ENCODE data around the gene SAP30L.

Gene SAP30L

DNA sequence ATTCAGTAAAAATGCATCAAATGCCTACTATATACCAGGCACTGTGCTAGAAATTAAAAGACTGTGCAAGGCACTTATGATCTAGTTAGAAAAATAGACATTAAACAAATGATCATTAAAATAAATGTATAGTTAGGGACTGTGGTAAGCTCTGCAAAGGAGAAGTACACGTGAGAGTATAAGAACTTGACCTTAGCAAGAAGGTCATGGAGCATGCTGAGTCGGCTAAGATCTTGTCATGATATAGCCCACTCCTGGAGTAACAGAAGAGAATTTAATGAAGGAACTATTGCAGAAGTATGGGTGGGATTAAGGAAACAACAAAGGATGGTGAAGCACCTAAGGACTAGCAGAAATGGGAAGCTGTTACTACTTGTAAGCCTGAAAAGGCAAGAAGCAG is 23.5 kb upstream of the SAP30L start:
- no peak for DNase-seq

DNA sequence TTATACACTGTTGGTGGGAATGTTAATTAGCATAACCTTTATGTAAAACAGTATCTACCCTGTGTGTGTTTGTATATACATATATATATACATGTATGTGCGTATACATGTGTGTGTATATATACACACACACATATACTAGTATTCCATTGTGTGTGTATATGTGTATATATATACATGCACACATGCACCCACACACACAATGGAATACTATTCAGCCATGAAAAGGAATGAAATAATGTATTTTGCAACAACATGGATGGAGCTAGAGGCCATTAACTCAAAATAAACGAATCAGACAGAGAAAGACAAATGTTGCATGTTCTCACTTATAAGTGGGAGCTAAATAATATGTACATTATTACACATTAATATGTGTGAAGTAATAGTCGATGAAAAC is 17.6 kb upstream of the SAP30L start:
- DNase-seq: no peak

DNA sequence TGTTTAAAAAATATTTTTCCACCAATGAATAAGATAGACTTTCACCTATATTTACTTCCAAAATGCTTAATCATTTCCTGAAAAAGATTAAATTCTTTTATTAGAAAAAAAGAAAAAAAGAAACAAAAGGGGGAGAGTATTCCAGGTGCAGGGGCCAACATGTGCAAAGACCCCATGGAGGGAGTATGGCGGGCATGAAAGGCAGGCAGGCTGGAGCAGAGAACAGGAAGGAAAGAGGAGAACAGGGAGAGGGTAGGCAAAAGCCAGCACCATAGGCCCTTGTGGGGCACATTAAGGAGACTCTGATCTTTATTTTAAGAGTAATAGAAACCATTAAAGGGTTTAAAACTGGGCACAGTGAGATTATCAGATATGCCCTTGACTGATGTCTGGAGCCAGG is 16.5 kb upstream of the SAP30L start:
- DNase-seq: no peak

DNA sequence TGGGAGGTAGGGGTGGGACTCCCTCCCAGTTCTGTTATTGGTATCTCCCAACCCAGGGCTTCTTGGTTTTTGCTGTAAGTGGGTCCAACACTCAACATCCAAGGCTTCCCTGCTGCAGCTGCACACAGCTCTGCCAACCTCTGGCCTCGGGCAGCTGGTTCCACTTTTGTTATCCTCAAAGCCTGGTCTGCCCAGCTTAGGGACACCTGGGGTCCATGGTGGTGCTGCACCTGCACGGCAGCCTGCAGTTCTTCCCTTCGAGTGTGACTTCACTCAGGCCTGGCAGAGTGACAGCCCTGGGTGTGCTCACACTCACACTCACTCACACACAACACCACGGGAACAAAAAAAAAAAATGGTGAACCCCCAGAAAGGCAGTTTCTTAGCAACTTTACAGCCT is 15.3 kb upstream of the SAP30L start:
- DNase-seq: no peak

DNA sequence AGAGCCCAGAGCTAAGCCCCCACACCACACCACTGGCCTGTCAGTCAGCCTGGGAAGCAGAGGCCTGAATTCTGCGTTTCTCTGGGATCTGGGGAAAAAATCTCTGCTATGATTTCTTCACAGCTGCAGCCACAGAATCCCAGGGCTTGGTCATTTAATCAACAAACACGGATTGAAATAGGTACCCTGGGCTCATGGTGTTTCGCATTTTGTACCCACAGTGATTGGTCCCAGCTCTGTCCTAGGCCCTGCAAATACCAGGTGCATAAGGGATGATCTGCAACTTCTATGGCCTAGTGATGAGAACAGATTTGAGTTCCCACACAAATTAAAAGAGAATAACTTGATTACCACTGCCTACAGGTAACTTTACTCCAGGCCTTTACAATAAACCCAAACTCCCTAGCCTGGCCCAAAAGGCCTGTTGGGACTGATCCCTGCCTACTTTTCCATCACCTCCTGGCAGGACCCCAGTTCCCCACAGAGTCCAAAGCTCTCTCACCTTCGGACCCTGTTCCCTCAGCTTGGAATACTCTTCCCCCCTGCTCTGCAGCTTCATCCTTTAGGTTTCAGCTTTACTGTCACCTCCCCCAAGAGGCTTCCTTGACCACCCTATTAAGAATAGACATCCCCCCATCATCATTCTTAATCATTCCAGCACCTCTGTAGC is 14.7 kb upstream of the SAP30L start:
- no peak for DNase-seq

DNA sequence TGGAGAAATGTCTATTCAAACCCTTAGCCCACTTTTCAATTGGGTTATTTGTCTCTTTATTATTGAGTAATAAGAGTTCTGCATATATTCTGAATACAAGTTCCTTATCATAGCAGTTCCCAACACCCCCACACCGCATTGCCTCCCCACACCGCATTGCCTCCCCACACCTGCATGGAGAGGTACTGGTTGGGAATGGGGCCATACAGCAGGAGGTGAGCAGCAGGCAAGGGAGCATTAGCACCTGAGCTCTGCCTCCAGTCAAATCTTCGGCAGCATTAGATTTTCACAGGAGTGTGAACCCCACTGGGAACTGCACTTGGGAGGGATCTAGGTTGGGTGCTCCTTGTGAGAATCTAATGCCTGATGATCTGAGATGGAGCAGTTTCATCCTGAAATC is 10.6 kb upstream of the SAP30L start:
- DNase-seq: no peak

DNA sequence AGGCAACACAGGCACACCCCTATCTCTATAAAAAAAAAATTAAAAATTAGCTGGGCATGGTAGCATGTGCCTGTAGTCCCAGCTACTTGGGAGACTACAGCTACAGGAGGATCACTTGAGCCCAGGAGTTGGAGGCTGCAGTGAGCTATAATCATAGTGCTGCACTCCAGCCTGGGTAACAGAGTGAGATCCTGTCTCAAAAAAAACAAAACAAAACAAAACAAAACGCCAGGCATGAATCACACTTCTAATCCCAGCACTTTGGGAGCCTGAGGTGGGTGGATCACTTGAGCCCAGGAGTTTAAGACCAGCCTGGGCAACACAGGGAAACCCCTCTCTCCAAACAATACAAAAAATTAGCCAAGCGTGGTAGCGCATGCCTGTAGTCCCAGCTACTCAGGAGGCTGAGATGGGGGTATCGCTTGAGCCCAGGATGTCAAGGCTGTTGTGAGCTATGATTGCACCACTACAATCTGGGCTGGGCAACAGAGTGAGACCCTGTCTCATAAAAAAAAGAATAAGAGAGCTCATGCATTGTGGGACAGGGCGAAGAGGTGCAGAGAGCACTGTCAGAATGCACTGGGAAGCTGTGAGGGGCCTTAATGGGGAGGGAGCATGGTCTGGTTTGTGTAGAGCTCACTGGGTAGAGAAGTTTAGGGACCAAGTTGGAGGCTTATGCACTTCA is 8.4 kb upstream of the SAP30L start:
- no peak for DNase-seq

DNA sequence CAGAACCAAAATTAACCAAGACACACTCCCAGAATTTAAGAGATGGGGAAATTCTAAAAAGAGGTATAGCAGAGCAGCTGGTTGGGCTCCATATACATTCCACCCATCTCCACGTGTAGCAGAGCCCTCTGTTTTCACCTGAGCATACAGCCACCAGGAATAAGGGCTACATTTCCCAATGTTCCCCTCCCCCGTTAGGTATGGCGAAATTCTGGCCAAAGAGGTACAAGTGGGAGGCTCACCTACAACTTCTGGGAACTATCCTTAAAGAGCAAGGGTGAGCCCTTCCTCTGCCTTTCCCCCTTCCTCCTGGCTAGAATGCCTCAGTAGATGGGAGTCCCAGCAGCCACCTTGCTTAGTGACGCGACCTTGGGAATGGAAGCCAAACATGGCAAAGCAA is 5.3 kb upstream of the SAP30L start:
- DNase-seq: no peak

DNA sequence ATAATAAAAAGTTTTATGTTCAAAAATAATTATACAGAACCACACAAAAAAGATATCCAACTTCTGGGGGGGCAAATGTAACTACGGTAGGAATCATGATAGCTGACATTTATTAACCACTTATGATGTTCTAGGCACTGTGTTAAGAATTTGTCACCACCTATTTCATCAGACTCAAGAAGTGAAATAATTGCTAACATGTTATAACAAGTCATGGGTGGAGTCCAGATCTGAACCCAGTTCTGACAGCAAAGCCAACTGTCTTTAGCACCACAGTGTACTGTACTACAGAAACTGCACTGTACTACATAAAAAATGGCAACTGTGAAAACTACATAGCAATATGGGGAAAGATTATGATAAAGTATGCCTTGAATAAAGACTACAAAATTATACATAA is 3.0 kb upstream of the SAP30L start:
- DNase-seq: no peak

DNA sequence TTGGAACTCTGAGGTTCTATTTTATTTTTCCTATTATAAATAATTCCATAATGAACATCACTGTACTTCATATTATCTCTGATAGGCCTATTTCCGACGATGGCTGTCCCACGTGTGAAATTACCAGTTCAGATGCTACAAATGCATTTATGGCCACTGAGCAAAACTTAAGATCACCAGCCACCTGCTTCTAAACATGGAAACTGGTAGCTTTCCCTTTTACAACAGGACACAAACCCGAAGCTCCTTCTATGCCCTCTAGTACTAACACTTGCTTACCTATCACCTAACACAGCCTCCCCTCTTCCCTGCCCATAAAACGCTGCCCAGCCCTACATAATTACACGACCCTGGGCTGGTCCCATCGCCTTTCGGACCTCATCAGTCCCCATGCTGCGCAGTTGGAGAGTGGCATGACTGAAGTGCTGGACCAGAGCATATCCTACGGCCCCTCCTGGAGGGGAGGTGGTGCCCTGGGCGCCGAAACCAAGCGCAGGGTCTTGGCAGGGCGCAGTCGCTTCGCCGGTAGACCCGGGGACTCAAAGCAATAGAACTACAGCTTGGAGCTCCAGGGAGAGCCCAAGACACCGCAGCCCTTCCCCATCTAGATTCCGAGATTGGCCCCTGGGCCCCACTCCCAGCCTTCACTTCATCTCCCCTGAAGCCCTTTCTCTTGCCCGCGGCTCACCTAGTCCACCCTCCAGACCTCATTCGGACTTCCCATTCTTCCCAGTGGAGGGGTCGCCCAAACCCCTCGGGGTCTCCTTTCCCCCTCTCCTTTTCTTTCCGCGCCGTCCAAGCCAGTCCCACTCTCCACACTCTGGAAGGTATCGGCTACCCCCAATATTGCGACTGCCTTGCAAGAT is 1.0 kb upstream of the SAP30L start:
- peak; percentile 67 for DNase-seq

DNA sequence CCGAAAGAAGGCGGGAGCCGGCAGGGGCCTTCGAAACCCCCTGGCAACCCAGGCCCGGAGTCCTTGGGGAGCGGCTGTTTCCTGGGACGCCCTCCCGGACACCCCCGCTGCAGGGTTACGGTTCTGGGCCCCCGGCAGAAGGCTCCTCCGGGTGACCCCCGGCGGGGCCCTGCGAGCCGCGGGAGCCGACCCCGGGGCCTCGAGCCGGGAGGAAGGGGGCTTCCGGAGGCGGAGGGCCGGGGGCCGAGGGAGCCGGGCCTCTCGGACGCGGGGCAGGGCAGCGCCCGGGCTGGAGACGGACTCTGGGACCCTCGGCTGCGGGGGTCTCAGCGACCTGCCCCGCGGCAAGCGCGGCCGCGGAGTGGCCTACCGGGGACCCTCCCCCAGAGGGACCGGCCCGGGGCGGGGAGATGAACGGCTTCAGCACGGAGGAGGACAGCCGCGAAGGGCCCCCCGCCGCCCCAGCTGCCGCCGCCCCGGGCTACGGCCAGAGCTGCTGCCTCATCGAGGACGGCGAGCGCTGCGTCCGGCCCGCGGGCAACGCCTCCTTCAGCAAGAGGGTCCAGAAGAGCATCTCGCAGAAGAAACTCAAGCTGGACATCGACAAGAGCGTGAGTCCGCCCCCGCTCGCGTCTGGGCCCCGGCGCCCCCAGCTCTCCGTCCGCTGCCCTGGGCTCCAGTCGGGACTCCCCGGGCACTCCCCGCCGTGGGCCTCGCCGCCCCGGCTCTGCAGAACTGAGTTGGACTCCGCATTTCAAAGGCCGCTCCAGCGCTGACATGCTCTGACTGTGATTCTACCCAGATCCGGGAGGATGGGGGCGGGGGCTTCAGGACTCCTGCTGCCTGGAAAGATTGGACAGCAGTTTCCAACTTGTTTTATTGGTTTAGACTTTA is 645 bp downstream of the SAP30L start:
- peak; percentile 80 for DNase-seq

DNA sequence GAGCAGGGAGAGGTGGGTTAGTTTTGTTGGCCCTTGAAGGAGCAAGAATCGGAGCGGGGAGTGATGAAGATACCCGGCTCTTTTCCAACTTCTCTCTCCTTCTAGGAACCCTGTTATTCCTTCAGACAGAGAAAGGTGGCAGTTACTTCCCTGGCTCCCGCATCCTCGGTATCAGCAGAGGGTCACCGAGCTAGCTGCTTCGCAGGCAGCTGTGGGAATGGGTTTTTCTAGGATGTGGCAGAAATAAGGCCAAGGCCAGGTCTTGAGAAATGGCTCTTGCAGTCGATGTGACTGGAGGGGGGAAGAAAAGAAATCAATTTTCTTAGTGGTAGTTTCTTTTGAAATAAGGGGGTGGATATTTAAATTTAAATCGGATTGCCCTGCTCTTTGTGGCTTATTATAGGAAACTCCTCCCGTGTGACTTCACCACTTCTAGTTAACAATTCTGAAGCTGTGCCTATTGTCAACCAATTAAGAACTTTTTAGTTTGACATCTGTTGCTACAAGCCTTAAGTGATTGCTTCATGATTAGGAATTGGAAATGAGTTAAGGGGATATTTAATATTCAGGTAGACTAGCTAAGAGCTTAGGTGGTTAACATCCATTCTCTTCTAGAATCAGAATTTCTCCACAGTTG is 1.4 kb downstream of the SAP30L start:
- no peak for DNase-seq

DNA sequence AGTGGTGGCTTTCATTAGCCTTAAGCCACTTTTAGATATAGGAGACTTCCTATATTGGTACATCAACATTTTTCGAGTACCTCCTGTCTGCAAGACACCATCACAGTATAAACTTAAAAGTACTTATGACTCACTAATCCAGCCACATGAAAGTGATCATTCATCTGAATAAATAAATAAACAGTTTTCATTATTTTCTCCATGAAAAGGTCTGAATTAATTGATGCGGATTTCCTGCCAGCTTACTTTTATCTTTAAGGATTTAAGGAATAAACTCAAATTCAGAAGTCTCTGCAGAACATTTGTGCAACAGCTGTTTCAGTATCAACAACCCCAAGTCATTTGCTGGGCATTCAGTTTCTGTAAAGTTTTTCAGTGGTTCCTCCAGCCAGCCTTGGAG is 4.0 kb downstream of the SAP30L start:
- DNase-seq: no peak

DNA sequence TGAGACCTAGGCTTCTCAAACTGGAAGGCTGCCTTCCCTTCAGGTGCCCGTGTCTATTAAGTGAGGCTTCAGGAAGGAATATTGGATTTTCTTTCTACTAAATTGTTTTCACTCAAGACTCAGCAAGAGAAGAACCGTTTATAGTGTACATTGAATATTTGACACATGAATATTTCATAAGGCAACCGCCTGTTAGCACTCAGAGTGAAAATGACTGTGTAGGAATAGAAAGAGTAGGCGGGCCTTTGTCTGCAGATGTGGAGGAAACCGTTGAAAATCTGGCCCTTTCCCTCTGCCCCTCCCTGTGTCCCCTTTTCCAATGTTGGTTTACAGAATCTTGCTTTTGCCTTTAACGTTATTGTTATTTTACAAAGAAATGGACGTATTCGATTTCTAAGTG is 6.2 kb downstream of the SAP30L start:
- no peak for DNase-seq

DNA sequence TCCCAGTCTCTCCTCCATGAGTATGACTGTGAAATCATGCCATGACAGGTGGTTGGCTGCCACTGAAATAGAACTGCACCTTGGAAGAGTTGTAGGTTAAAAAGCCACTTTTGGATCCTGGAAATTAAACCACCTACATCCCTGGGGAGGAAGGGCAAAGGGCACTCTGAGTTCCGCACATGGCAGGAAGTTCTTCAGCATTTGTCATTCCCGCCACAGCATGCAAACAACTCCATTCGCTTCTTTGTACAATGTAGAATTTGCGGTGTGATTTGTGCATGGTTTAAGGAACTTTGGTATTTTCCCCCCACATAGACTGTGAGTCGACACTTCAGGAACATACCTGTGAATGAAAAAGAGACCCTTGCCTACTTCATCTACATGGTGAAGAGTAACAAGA is 9.8 kb downstream of the SAP30L start:
- DNase-seq: no peak

DNA sequence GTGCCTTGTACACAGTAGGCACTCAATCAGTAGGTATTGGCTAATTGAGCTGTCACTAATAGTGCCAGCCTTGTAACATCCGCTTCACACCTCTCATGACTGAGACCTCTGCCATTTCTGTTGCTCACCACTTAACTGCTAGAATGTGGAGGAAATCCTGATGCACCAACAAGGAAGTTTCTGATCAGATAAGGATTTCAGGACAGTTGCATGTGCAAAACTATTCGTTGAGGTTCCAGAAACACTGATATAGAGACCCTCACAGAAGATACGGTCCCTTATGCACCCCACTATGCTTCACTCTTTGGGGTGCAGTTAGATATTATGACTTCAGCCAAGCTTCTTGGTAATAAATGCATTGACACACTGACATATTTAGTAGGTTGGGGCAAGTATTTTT is 10.7 kb downstream of the SAP30L start:
- DNase-seq: no peak

DNA sequence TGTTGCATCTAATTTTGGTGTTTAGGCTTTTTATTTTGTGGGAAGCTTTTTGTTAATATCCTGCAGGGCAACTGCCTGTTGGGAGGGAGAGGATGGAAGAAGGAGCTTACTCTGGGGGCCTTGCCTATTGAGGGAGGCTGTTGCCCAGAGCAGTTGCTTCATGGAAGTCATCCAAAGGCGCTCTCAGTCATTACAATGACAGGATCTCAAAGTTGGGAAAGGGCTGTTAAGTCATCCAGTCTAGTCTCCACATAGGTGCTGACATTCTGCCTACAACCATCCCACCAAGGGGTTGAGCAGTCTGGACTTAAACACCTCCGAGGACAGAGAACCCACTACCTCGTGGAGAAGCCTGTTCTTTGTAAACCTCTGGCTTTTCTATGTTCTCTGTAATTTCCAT is 13.2 kb downstream of the SAP30L start:
- no peak for DNase-seq

DNA sequence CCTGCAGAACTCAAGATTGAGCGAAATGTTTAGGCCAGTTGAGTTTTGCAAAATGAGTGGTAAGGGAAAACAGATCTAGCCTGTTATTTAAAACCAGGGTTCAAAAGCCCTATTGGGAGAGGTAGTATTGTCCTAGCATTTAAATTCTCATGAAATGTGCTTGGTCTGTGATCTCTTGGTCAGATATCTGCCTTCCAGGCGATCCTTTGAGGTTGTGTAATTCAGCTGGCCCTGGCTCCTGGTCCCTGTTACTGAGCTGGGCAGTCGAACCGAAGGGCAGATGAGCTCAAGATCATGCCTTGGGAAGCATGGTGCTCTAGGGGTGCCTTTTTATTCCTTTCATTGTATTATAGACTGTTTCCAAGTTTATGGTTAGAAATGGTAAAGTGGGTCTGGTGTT is 14.4 kb downstream of the SAP30L start:
- no peak for DNase-seq

DNA sequence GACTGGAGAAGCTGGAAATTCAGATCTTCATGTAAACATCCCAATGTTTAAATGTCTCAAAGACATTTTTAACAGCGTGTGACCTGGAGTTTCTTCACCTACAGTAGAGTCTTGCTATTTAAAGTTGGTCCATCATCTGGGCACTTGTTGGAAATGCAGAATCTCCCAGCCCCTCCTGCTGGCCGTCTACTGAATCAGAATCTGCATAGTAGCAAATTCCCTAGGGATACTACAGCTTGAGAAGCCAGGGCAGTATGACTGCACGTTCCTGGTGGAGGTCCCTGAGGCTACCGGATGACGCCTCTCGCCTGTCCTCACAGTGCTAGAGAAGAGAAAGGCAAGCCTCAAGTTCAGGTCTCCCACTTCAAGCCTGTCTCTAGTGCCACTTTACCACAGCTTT is 15.7 kb downstream of the SAP30L start:
- DNase-seq: no peak

DNA sequence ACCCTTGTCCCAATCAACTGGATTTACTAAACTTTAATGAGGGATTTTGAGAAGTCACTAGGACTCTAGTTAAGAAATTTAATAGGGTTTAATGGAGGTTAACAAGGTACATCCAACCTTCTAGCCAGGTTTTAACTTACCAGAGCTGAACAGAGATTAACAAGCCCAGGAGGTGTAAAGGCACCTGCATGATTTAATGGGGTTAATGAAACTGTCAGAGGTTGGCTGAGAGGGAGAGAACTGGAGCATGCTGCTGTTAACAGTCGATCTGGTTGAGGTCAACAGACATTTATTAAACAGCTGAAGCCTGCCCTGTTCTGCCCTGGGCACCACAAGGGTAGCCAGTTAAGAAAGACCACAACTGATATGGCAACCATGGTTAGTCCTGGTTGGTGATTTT is 18.6 kb downstream of the SAP30L start:
- DNase-seq: no peak

DNA sequence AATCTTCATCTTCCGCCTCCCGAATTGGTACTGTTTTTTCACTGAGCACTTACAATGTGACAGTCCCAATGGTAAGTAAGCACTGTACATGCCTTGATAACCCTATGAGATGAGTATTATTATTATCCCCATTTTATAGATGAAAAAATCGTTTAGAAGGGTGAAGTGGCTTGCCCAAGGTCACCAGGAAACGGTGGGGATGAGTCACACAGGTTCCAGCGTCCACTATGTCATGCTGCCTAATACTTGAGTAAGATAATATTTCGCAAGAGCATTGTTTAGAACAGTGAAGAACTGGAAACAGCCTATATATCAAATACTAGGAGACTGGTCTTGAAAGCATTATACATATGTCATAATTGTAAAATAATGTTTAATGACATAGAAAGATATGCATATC is 19.4 kb downstream of the SAP30L start:
- no peak for DNase-seq

DNA sequence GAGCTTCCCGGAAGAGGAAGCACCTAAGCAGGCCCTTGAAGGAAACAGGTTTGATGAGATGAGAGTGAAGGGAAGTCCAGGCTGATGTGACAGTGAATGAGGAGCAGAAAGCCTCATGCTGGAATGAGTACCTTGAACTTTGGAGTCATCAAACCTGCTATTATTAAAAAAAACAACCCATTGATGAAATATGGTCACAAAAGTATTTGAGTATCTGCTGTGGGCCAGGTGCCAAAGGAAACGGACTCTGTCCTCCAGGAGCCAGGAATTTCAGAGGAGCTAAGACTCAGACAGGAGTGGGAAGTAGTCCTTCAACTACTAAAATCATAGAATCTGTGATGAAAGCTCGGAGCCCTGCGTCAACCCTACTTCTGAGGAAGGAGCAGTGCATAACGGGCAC is 20.4 kb downstream of the SAP30L start:
- no peak for DNase-seq

DNA sequence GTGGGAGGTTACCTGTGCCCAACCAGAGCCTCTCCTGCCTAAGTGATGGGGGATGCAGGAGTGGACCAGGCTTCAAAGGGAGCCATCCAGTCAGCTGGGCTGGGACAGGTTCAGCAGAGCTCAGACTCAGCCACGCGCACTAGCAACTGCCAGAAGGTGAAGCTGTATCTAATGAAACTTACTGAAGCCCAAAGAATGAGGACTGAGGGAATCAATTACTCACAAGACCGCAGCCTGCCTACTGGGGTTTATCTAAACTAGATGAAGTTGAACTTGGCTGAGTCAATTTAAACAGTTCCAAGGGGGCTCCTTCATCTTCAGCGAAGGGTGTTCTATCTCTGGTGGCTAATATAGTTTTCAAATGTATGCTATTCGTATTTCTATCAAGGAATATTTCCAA is 20.9 kb downstream of the SAP30L start:
- no peak for DNase-seq
